H1 (cell line): ENCODE measurements around the gene ARSA. TPM values are rescaled to one million over a fixed set of nuclear protein-coding genes. Genes with fewer than 3 reads are reported as not detected.
"Not testable (repeated sequence)": the region's sequence is repeated elsewhere in the genome, so short reads cannot be mapped to it uniquely, and the experiment has no call there.

Source experiments
- CTCF ChIA-PET: fragments of 300-600 bp; sonication (Branson Sonifier 250); formaldehyde crosslinking; loops from one replicate; lab custom pipeline; 2021; ENCODE audit not compliant: partially characterized antibody; lab: Charles Lee
- POLR2A ChIA-PET: fragments of 300-600 bp; sonication (Branson Sonifier 250); formaldehyde crosslinking; loops from one replicate; lab custom pipeline; 2021; ENCODE audit warnings: inconsistent platforms; ENCODE audit not compliant: partially characterized antibody; lab: Charles Lee
- DNase-seq, 2 experiments: peaks; one replicate each; pipeline versions ENCODE4 v3.0.0 to v3.0.0-alpha.2; 2010 to 2022; ENCODE audit warnings: low spot score in 2 of 2, low read depth in 1 of 2, mixed read lengths in 1 of 2
- FAIRE-seq: peaks from 2 replicates; lab custom pipeline; 2011; peaks lifted over from hg19 to GRCh38; lab: Jason Lieb, UNC
- H2AFZ ChIP-seq: 2 replicates; pipeline ENCODE4 v1.8.1; 2012; ENCODE audit warnings: low read length, inconsistent platforms
- H2AK5ac ChIP-seq: 2 replicates; pipeline ENCODE4 v1.6.1; 2013; ENCODE audit warnings: low read depth, low read length
- H2BK120ac ChIP-seq: replicated peaks from 2 replicates; pipeline ENCODE3; 2013; ENCODE audit warnings: low read depth, low read length, inconsistent platforms
- H2BK12ac ChIP-seq: 2 replicates; pipeline ENCODE4 v1.6.1; 2013; ENCODE audit warnings: low read depth, low read length
- H2BK15ac ChIP-seq: 2 replicates; pipeline ENCODE4 v1.6.1; 2013; ENCODE audit warnings: low read length
- H2BK20ac ChIP-seq: 2 replicates; pipeline ENCODE4 v1.6.1; 2013; ENCODE audit warnings: low read length
- H2BK5ac ChIP-seq: 2 replicates; pipeline ENCODE4 v1.6.1; 2013; ENCODE audit warnings: low read depth, low read length
- H3K14ac ChIP-seq: 2 replicates; pipeline ENCODE4 v1.6.1; 2013; ENCODE audit warnings: inconsistent platforms; ENCODE audit not compliant: insufficient read length
- H3K18ac ChIP-seq: 2 replicates; pipeline ENCODE4 v1.6.1; 2013; ENCODE audit warnings: low read length; ENCODE audit errors: extremely low read depth
- H3K23ac ChIP-seq: 2 replicates; pipeline ENCODE4 v1.6.1; 2013; ENCODE audit warnings: inconsistent platforms; ENCODE audit not compliant: insufficient read length
- H3K23me2 ChIP-seq: 2 replicates; pipeline ENCODE4 v1.6.1; 2013; ENCODE audit warnings: low read depth, low read length
- H3K27ac ChIP-seq: 2 replicates; pipeline ENCODE4 v1.6.1; 2011; ENCODE audit warnings: low read depth, low read length, inconsistent platforms
- H3K27me3 ChIP-seq, 4 experiments: replicated peaks in 1 of 4; 1 replicate in 1 of 4; 2 replicates in 3 of 4; pipeline versions ENCODE4 v1.6.1 to v1.8.1; 2011 to 2013; ENCODE audit warnings: low read length in 3 of 4, mild to moderate bottlenecking in 3 of 4, inconsistent platforms in 2 of 4, mixed read lengths in 2 of 4, moderate library complexity in 1 of 4; ENCODE audit not compliant: control insufficient read depth in 3 of 4, insufficient read depth in 3 of 4; ENCODE audit errors: extremely low read depth in 1 of 4
- H3K36me3 ChIP-seq, 4 experiments: 2 replicates each; pipeline versions ENCODE4 v1.6.1 to v1.8.1; 2011 to 2013; ENCODE audit warnings: mild to moderate bottlenecking in 4 of 4, low read length in 3 of 4, moderate library complexity in 2 of 4, control low read depth in 1 of 4, inconsistent platforms in 1 of 4; ENCODE audit not compliant: insufficient read depth in 4 of 4, control insufficient read depth in 2 of 4
- H3K4ac ChIP-seq: replicated peaks from 2 replicates; pipeline ENCODE3; 2013; ENCODE audit warnings: low read length, low read depth, mixed read lengths, inconsistent platforms; ENCODE audit not compliant: insufficient read length
- H3K4me1 ChIP-seq, 4 experiments: replicated peaks in 1 of 4; 1 replicate in 1 of 4; 2 replicates in 3 of 4; pipeline versions ENCODE4 v1.6.1 to v1.8.1; 2011 to 2013; ENCODE audit warnings: low read length in 3 of 4, inconsistent platforms in 2 of 4, mixed read lengths in 1 of 4; ENCODE audit not compliant: insufficient read depth in 4 of 4, control insufficient read depth in 3 of 4
- H3K4me2 ChIP-seq, 2 experiments: 2 replicates each; pipeline versions ENCODE4 v1.6.1 to v1.8.1; 2011 to 2013; ENCODE audit warnings: low read depth in 2 of 2, low read length in 2 of 2, control low read depth in 1 of 2, inconsistent platforms in 1 of 2, mild to moderate bottlenecking in 1 of 2; ENCODE audit not compliant: insufficient read depth in 1 of 2
- H3K4me3 ChIP-seq, 4 experiments: fragments of 200-600, 300-600 bp in 1 of 4; sonication (generic), shearing (Covaris generic), sonication (Bioruptor Twin) in 1 of 4; 2 replicates each; pipeline versions ENCODE4 v1.5.1 to v1.8.1; 2011 to 2016; ENCODE audit warnings: low read length in 4 of 4, low read depth in 3 of 4, control low read depth in 2 of 4, inconsistent platforms in 2 of 4, mild to moderate bottlenecking in 2 of 4, mixed read lengths in 1 of 4, moderate library complexity in 1 of 4; ENCODE audit not compliant: insufficient read depth in 2 of 4; ENCODE audit errors: extremely low read depth in 1 of 4
- H3K56ac ChIP-seq: replicated peaks from 2 replicates; pipeline ENCODE3; 2013; ENCODE audit warnings: low read depth, mild to moderate bottlenecking, mixed read lengths, low read length, inconsistent platforms; ENCODE audit not compliant: insufficient read length
- H3K79me1 ChIP-seq: 2 replicates; pipeline ENCODE4 v1.6.1; 2013; ENCODE audit warnings: low read depth, low read length, control low read depth
- H3K79me2 ChIP-seq, 2 experiments: 2 replicates each; pipeline versions ENCODE4 v1.6.1 to v1.8.1; 2012 to 2013; ENCODE audit warnings: low read length in 2 of 2, mild to moderate bottlenecking in 2 of 2, inconsistent platforms in 1 of 2; ENCODE audit not compliant: insufficient read depth in 2 of 2, control insufficient read depth in 1 of 2
- H3K9ac ChIP-seq, 4 experiments: replicated peaks in 1 of 4; 1 replicate in 1 of 4; 2 replicates in 3 of 4; pipeline versions ENCODE4 v1.6.1 to v1.8.1; 2011 to 2013; ENCODE audit warnings: low read depth in 3 of 4, low read length in 3 of 4, control low read depth in 2 of 4, mild to moderate bottlenecking in 2 of 4, moderate library complexity in 2 of 4, inconsistent platforms in 1 of 4; ENCODE audit errors: extremely low read depth in 1 of 4
- H3K9me3 ChIP-seq, 2 experiments: 2 replicates each; pipeline versions ENCODE4 v1.6.1 to v1.8.1; 2012 to 2013; ENCODE audit warnings: mild to moderate bottlenecking in 2 of 2, moderate library complexity in 2 of 2, control low read depth in 1 of 2, inconsistent platforms in 1 of 2, low read depth in 1 of 2, low read length in 1 of 2, mixed read lengths in 1 of 2; ENCODE audit not compliant: insufficient read depth in 2 of 2
- H4K20me1 ChIP-seq, 2 experiments: replicated peaks in 1 of 2; 2 replicates each; pipeline versions ENCODE3 to v1.8.1; 2011 to 2013; ENCODE audit warnings: inconsistent platforms in 2 of 2, low read length in 2 of 2, mild to moderate bottlenecking in 1 of 2; ENCODE audit not compliant: insufficient read depth in 2 of 2, control insufficient read depth in 1 of 2
- H4K5ac ChIP-seq: 2 replicates; pipeline ENCODE4 v1.6.1; 2013; ENCODE audit warnings: low read length, low read depth, mixed read lengths, inconsistent platforms; ENCODE audit not compliant: insufficient read length
- H4K8ac ChIP-seq: 2 replicates; pipeline ENCODE4 v1.8.0; 2013; ENCODE audit warnings: mild to moderate bottlenecking, moderate library complexity, low read length, inconsistent platforms; ENCODE audit not compliant: insufficient read depth; ENCODE audit errors: extremely low read depth
- H4K91ac ChIP-seq: replicated peaks from 2 replicates; pipeline ENCODE3; 2013; ENCODE audit warnings: low read length, mixed read lengths, inconsistent platforms; ENCODE audit not compliant: insufficient read length
- WGBS, 2 experiments: shearing (Covaris generic) in 1 of 2; methylation state at CpG; one replicate each; pipeline versions ENCODE4 v1.1.6 to v1.1.7; 2013 to 2015; ENCODE audit warnings: low lambda C conversion rate in 2 of 2, mixed read lengths in 2 of 2, inconsistent platforms in 1 of 2, low coverage in 1 of 2, missing lambda C conversion rate in 1 of 2; ENCODE audit not compliant: insufficient replicate concordance in 2 of 2, insufficient coverage in 1 of 2, insufficient read length in 1 of 2; ENCODE audit errors: extremely low coverage in 1 of 2, missing lambda C conversion rate in 1 of 2; 5-methylcytosine and 5-hydroxymethylcytosine counted together
- polyA plus RNA-seq, 7 experiments: library from polyadenylated mRNA; depleted of rRNA in 3 of 7; stranded (reverse) in 5 of 7; unstranded in 2 of 7; fragments of >200 nt in 5 of 7; fragments of 200-250 nt in 2 of 7; gene quantifications; 1 replicate in 5 of 7; 2 replicates in 1 of 7; 4 replicates in 1 of 7; pipeline versions ENCODE4 v1.2.1 to v1.2.3, GENCODE V29; 2011 to 2013; ENCODE audit warnings: missing spikeins in 2 of 7, mixed read lengths in 2 of 7
- total RNA-seq: library from RNA; stranded (reverse); fragmentation: NEBNext Ultra II Directional; extraction: Animal tissue kit (Norgen Biotek cat#: 25700); gene quantifications from 2 replicates; pipeline ENCODE4 v1.2.1, GENCODE V29; 2021

ARSA gene
- total and polyA plus RNA-seq, 2 of the 8 experiments (the other 6 are each of a cell fraction or from before 2014, with no cell fraction given), result 9.8 to 10.1 TPM

GRCh38 chr22:50659711-50660110, 31.8 kb upstream of the ARSA start:
- H3K4me3 ChIP-seq, DNase-seq, H4K20me1 ChIP-seq, H2AK5ac ChIP-seq, H3K9me3 ChIP-seq, H3K9ac ChIP-seq, H2BK5ac ChIP-seq, H2BK12ac ChIP-seq, H2AFZ ChIP-seq, H4K8ac ChIP-seq, H2BK15ac ChIP-seq, H3K79me1 ChIP-seq, H3K79me2 ChIP-seq, H3K4ac ChIP-seq, H3K27ac ChIP-seq, H3K56ac ChIP-seq, H4K5ac ChIP-seq, H2BK120ac ChIP-seq, H3K23me2 ChIP-seq, FAIRE-seq, H4K91ac ChIP-seq, H3K4me2 ChIP-seq, H2BK20ac ChIP-seq, H3K23ac ChIP-seq, POLR2A ChIA-PET, H3K18ac ChIP-seq, H3K4me1 ChIP-seq, H3K36me3 ChIP-seq, H3K14ac ChIP-seq: not testable (repeated sequence)
- H3K27me3 ChIP-seq, result peaks cover 0 to 23% (median 9%) of the 10 kb centered on the region in 4 experiments; a peak in 6 of 7 replicates
- CTCF ChIA-PET, result interaction anchor here (0.8 to 1.0 kb wide), 2 partner anchors 12 to 18 kb away, joined by 3 to 6 read pairs; no protein-coding TSS in a partner anchor
- 88% methylated on average over 7 of the region's 7 CpGs; no CpG with 5 or more reads in 1 of the 2 experiments for WGBS, 2 experiments
